ENCODE data around the gene VWA8. TPM values are rescaled to one million over a fixed set of nuclear protein-coding genes. Genes with fewer than 3 reads are reported as not detected.

The VWA8 gene
- total RNA-seq, 2 experiments from 2014 or later, result 15.7 to 16.9 TPM

DNA sequence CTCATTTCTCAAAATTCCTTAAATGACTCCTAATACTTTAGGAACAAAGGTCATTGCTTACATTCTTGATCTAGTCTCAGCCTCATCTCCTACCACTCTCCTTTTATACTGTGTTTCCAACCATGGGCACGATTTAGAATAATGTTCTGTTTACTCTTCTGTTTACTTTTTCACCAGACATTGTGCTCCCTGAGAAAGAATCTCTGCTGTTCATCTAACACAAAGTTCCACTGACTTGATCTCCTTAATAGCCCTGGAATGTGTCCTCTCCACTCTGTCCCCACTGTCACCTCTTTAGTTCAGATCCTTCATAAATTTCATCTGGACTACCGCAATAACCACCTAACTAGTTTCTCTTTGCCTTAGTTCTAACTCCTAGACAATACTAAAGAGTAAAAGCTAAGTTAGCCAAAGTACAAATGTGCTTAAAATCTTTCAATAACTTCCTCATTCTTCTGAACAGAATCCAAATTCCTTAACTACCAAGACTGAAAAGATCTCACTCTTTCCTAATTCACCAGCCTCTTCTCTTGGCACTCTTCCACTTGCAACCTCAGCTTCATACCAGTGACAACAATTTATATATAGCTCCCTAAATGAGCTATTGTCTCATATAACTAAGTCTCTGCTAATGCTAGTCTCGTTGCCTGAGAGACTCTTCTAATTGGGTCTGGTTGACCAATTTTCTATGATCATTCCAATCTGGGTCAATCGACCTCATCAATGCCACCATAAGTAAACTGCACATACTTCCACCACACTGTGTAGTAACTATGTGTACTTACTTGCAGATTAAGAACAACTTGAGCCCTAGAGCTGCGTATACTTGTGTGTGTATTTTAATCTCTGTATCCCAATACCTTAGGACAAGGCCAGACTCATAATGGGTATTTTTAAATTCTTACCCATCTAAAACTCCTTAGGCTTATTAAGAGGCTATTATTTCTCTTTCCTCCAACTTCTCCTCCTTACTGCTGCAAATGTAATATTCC, 179.9 kb downstream of the VWA8 start:
- H3K36me3 Mint-ChIP-seq (ENCODE audit: low read depth), result peaks cover under 1% of the 10 kb centered on the region
- no peaks in the 10 kb centered on the region for H3K4me1 Mint-ChIP-seq (ENCODE audit: low read depth)
- ChIA-PET POLR2A (interaction anchor here (0.6 kb wide), 1 partner anchor 131 kb away, joined by 4 read pairs; no protein-coding TSS in a partner anchor), CTCF (interaction anchor here (1.3 kb wide), 1 partner anchor 20 kb away, joined by 5 read pairs; no protein-coding TSS in a partner anchor)
- H3K4me3 Mint-ChIP-seq, result no peak overlapping the region
- ATAC-seq (no peak), DNase-seq (no peak)
- no peaks in the 10 kb centered on the region for H3K27me3 Mint-ChIP-seq (ENCODE audit: low read depth)
- no peak overlapping the region for H3K27ac Mint-ChIP-seq
- H3K9me3 Mint-ChIP-seq (ENCODE audit: insufficient read depth), result no peaks in the 10 kb centered on the region

GRCh38 chr13:41775251-41775650, 185.7 kb downstream of the VWA8 start:
- Mint-ChIP-seq H3K27ac (no peak overlapping the region), H3K36me3 (ENCODE audit: low read depth) (peaks cover 3% of the 10 kb centered on the region)

GRCh38 chr13:41774605-41775218, 186.2 kb downstream of the VWA8 start:
- DNase-seq (no peak), ATAC-seq (no peak)
- ChIA-PET CTCF (no interaction called here), POLR2A (no interaction called here)
- no peaks in the 10 kb centered on the region for H3K9me3 Mint-ChIP-seq (ENCODE audit: insufficient read depth)
- no peaks in the 10 kb centered on the region for H3K27me3 Mint-ChIP-seq (ENCODE audit: low read depth)
- H3K4me3 Mint-ChIP-seq, result no peak overlapping the region
- H3K4me1 Mint-ChIP-seq (ENCODE audit: low read depth), result no peaks in the 10 kb centered on the region
- H3K27ac Mint-ChIP-seq, result no peak overlapping the region
- peaks cover 3% of the 10 kb centered on the region for H3K36me3 Mint-ChIP-seq (ENCODE audit: low read depth)

More at GRCh38 chr13:41775251-41775650, 185.7 kb downstream of the VWA8 start:
- CTCF ChIA-PET, result no interaction called here
- H3K27me3 Mint-ChIP-seq (ENCODE audit: low read depth), result no peaks in the 10 kb centered on the region
- ATAC-seq (no peak), DNase-seq (no peak)
- POLR2A ChIA-PET, result no interaction called here
- H3K4me3 Mint-ChIP-seq, result no peak overlapping the region
- no peaks in the 10 kb centered on the region for H3K4me1 Mint-ChIP-seq (ENCODE audit: low read depth)
- no peaks in the 10 kb centered on the region for H3K9me3 Mint-ChIP-seq (ENCODE audit: insufficient read depth)

DNA sequence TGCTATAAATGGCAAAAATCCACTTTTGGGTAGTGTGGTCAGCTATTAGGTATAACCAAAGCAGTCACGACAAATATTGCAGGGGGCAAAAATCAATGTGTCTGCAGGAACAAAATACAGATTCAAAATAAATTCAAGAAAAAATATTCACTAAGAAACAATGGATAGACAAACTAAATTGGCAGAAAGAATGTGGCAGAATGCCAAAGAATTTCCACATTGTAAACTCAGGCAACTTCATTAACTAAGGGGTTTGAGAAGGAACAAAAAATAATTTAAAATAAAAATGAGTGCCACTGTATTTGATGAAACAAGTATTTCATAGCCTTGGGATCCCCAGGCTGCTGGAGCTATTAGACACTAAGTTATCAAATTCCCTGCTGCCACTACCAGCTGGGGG, 193.1 kb downstream of the VWA8 start:
- Mint-ChIP-seq H3K36me3 (ENCODE audit: low read depth) (no peaks in the 10 kb centered on the region), H3K4me1 (ENCODE audit: low read depth) (peaks cover 9% of the 10 kb centered on the region), H3K4me3 (no peak overlapping the region), H3K27me3 (ENCODE audit: low read depth) (no peaks in the 10 kb centered on the region), H3K27ac (no peak overlapping the region), H3K9me3 (ENCODE audit: insufficient read depth) (no peaks in the 10 kb centered on the region)
- ATAC-seq (no peak), DNase-seq (no peak)
- ChIA-PET POLR2A (no interaction called here), CTCF (no interaction called here)

DNA sequence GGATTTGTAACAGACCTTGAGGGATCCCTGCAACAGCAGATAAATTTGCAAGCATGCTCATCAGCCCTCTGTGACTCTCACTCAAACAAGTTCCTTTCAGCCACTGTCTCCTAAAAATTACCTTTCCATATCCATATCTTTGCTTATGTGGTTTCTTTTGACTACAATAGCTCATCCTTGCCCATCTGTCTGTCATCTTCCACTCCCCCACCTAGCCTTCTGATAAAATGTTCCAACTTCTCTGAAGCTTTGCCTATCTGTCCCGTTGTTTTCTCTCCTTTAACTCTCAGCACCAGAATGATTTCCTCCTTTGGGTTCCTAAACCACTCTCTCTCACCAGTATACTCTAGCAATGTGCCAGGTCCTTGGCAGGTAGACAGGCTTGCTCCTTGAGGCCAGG, 194.5 kb downstream of the VWA8 start:
- ChIA-PET CTCF (no interaction called here), POLR2A (no interaction called here)
- Mint-ChIP-seq H3K4me3 (no peak overlapping the region), H3K9me3 (ENCODE audit: insufficient read depth) (no peaks in the 10 kb centered on the region), H3K27me3 (ENCODE audit: low read depth) (no peaks in the 10 kb centered on the region), H3K27ac (no peak overlapping the region), H3K36me3 (ENCODE audit: low read depth) (no peaks in the 10 kb centered on the region), H3K4me1 (ENCODE audit: low read depth) (peaks cover 9% of the 10 kb centered on the region)
- ATAC-seq (no peak), DNase-seq (no peak)

DNA sequence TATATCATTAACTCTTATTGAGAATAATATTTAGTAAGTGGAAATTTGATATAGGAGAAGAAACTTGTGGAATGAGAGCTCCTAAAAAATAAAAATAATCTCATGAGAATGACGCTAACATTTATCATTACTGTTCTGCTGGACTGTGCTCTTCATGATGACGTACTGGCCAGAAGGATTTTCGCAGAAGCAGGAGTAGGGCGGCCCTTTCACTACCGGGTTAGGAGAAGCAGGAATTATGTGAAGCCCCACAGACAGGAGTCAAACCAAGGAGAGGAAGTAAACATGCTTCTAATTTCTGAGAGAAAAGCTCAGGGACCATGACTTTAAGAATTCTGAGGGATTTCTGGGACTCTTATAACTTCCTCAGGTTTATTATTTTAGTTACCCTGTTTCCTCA, 195.1 kb downstream of the VWA8 start:
- peaks cover 3% of the 10 kb centered on the region for H3K36me3 Mint-ChIP-seq (ENCODE audit: low read depth)

DNA sequence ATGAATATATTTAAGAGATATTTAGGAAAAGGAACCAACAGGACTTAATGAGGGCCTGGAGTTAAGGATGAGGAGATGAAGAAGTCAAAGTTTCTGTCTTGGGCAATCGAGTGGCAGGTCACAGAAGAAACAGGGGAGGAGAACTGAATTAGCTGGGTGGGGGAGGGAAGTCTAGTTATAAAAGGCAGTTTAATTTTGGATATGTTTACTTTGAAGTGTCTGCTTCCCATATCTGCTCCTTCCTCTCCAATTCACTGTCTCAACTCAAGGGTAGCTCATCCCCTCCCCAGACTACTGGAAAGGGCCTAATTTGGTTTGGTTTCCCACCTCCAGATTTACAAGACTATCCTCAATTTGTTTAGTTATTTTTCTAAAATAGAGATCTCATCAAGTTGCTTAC, 195.9 kb downstream of the VWA8 start:
- ChIA-PET CTCF (no interaction called here), POLR2A (no interaction called here)
- H3K4me1 Mint-ChIP-seq (ENCODE audit: low read depth), result peaks cover 9% of the 10 kb centered on the region
- H3K27me3 Mint-ChIP-seq (ENCODE audit: low read depth), result no peaks in the 10 kb centered on the region
- H3K27ac Mint-ChIP-seq, result no peak overlapping the region
- H3K4me3 Mint-ChIP-seq, result no peak overlapping the region
- H3K9me3 Mint-ChIP-seq (ENCODE audit: insufficient read depth), result no peaks in the 10 kb centered on the region
- peaks cover 7% of the 10 kb centered on the region for H3K36me3 Mint-ChIP-seq (ENCODE audit: low read depth)
- DNase-seq (no peak), ATAC-seq (no peak)

More for the DNA sequence above, 195.1 kb downstream of the VWA8 start:
- ChIA-PET POLR2A (no interaction called here), CTCF (no interaction called here)
- no peak overlapping the region for H3K27ac Mint-ChIP-seq
- no peak overlapping the region for H3K4me3 Mint-ChIP-seq
- H3K27me3 Mint-ChIP-seq (ENCODE audit: low read depth), result no peaks in the 10 kb centered on the region
- no peak for ATAC-seq
- no peaks in the 10 kb centered on the region for H3K9me3 Mint-ChIP-seq (ENCODE audit: insufficient read depth)
- H3K4me1 Mint-ChIP-seq (ENCODE audit: low read depth), result peaks cover 9% of the 10 kb centered on the region
- DNase-seq, result no peak

- POLR2A ChIA-PET, result no interaction called here
- Mint-ChIP-seq H3K4me3 (no peak overlapping the region), H3K36me3 (ENCODE audit: low read depth) (peaks cover 9% of the 10 kb centered on the region), H3K27ac (peak overlapping the region; percentile 5), H3K4me1 (ENCODE audit: low read depth) (peaks cover 9% of the 10 kb centered on the region), H3K27me3 (ENCODE audit: low read depth) (no peaks in the 10 kb centered on the region), H3K9me3 (ENCODE audit: insufficient read depth) (no peaks in the 10 kb centered on the region)
- CTCF ChIA-PET, result no interaction called here
- ATAC-seq (no peak), DNase-seq (no peak)
Measured at GRCh38 chr13:41764558-41764957, 196.4 kb downstream of the VWA8 start.

GRCh38 chr13:41763782-41764181, 197.1 kb downstream of the VWA8 start:
- ChIA-PET POLR2A (interaction anchor here (0.6 kb wide), 1 partner anchor 23 kb away, joined by 4 read pairs; no protein-coding TSS in a partner anchor), CTCF (no interaction called here)
- H3K9me3 Mint-ChIP-seq (ENCODE audit: insufficient read depth), result no peaks in the 10 kb centered on the region
- H3K36me3 Mint-ChIP-seq (ENCODE audit: low read depth), result peaks cover 14% of the 10 kb centered on the region
- H3K4me1 Mint-ChIP-seq (ENCODE audit: low read depth), result peaks cover 9% of the 10 kb centered on the region
- ATAC-seq, result no peak
- no peak overlapping the region for H3K27ac Mint-ChIP-seq
- no peak overlapping the region for H3K4me3 Mint-ChIP-seq
- DNase-seq, result no peak
- no peaks in the 10 kb centered on the region for H3K27me3 Mint-ChIP-seq (ENCODE audit: low read depth)

GRCh38 chr13:41762796-41763195, 198.1 kb downstream of the VWA8 start:
- no peaks in the 10 kb centered on the region for H3K27me3 Mint-ChIP-seq (ENCODE audit: low read depth)
- no peak overlapping the region for H3K27ac Mint-ChIP-seq
- POLR2A ChIA-PET, result no interaction called here
- H3K4me3 Mint-ChIP-seq, result no peak overlapping the region
- H3K4me1 Mint-ChIP-seq (ENCODE audit: low read depth), result peaks cover 9% of the 10 kb centered on the region
- CTCF ChIA-PET, result no interaction called here
- H3K9me3 Mint-ChIP-seq (ENCODE audit: insufficient read depth), result no peaks in the 10 kb centered on the region
- no peak for DNase-seq
- peaks cover 14% of the 10 kb centered on the region for H3K36me3 Mint-ChIP-seq (ENCODE audit: low read depth)
- ATAC-seq, result no peak

- Mint-ChIP-seq H3K27ac (no peak overlapping the region), H3K36me3 (ENCODE audit: low read depth) (peaks cover 23% of the 10 kb centered on the region), H3K4me3 (no peak overlapping the region), H3K4me1 (ENCODE audit: low read depth) (no peaks in the 10 kb centered on the region), H3K9me3 (ENCODE audit: insufficient read depth) (no peaks in the 10 kb centered on the region), H3K27me3 (ENCODE audit: low read depth) (no peaks in the 10 kb centered on the region)
- ATAC-seq (no peak), DNase-seq (no peak)
- POLR2A ChIA-PET, result no interaction called here
- CTCF ChIA-PET, result no interaction called here
Measured at GRCh38 chr13:41756198-41756880, 204.6 kb downstream of the VWA8 start.

Data from activated CD8-positive, alpha-beta T cell treated with anti-CD3 and anti-CD28 coated beads, Interleukin-2, amount 10 ng/mL, durations not matched to agents 7 days and 5 days (primary cell).